Parathyroid adenoma (tissue), 2 donors: ENCODE results near the gene TTL.

Experiments
- H2AFZ ChIP-seq: fragments of 300-600 bp; sonication (generic); one replicate; pipeline ENCODE4 v1.7.0; 2017; ENCODE audit warnings: antibody characterized with exemption, mild to moderate bottlenecking
- H3K27ac ChIP-seq: fragments of 300-600 bp; sonication (generic); one replicate; pipeline ENCODE4 v1.7.0; 2017
- H3K27me3 ChIP-seq: fragments of 300-600 bp; sonication (generic); one replicate; pipeline ENCODE4 v1.7.0; 2017; ENCODE audit warnings: low read length; ENCODE audit not compliant: control insufficient read depth, insufficient read depth
- H3K36me3 ChIP-seq: fragments of 300-600 bp; sonication (generic); one replicate; pipeline ENCODE4 v1.7.0; 2017; ENCODE audit warnings: low read length; ENCODE audit not compliant: control insufficient read depth, insufficient read depth
- H3K4me1 ChIP-seq: fragments of 300-600 bp; sonication (generic); one replicate; pipeline ENCODE4 v1.7.0; 2017; ENCODE audit warnings: control low read depth
- H3K4me2 ChIP-seq: fragments of 300-600 bp; sonication (generic); one replicate; pipeline ENCODE4 v1.7.0; 2017; ENCODE audit warnings: low read length
- H3K4me3 ChIP-seq: fragments of 300-600 bp; sonication (generic); one replicate; pipeline ENCODE4 v1.7.0; 2017; ENCODE audit warnings: low read depth, low read length
- H3K79me2 ChIP-seq: fragments of 300-600 bp; sonication (generic); one replicate; pipeline ENCODE4 v1.7.0; 2017; ENCODE audit warnings: control low read depth
- H3K9ac ChIP-seq: fragments of 300-600 bp; sonication (generic); one replicate; pipeline ENCODE4 v1.7.0; 2017; ENCODE audit warnings: mild to moderate bottlenecking
- H3K9me3 ChIP-seq: fragments of 300-600 bp; sonication (generic); one replicate; pipeline ENCODE4 v1.7.0; 2017; ENCODE audit warnings: low read length; ENCODE audit not compliant: control insufficient read depth
- TF ChIP-seq, protein P1 (sequence below): fragments of 300-600 bp; sonication (generic); IDR thresholded peaks from one replicate; pipeline ENCODE4 v1.7.0; 2017; ENCODE audit warnings: antibody characterized with exemption, mild to moderate bottlenecking
- donor health status: primary hyperparathyroidism.

Gene TTL

DNA sequence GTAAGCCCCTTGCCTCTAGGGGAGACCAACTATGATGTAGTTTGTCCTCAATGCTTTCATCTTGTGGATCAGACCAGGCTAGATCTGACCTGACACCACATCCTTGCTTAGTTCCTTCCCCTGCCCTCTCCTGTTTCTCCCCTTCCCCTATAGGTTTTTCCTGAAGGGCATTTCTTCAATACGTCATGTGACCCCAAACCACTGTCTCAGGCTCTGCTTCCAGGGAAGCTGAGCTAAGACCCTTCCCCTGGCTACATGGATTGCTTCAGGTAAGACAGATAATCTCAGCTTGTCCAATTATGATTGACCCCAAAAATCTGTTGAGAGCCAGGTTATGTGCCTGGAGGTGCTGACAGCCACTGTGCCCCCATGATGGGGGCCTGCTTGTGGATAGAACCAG is 22.6 kb upstream of the TTL start:
- Histone ChIP-seq H3K9me3 (no peaks in the 10 kb centered on the region), H3K27ac (no peak overlapping the region), H2AFZ (no peak overlapping the region), H3K36me3 (no peaks in the 10 kb centered on the region), H3K27me3 (no peaks in the 10 kb centered on the region), H3K79me2 (no peaks in the 10 kb centered on the region), H3K9ac (no peak overlapping the region), H3K4me3 (no peak overlapping the region), H3K4me2 (no peak overlapping the region), H3K4me1 (no peaks in the 10 kb centered on the region)
- TF ChIP-seq, protein P1, sequence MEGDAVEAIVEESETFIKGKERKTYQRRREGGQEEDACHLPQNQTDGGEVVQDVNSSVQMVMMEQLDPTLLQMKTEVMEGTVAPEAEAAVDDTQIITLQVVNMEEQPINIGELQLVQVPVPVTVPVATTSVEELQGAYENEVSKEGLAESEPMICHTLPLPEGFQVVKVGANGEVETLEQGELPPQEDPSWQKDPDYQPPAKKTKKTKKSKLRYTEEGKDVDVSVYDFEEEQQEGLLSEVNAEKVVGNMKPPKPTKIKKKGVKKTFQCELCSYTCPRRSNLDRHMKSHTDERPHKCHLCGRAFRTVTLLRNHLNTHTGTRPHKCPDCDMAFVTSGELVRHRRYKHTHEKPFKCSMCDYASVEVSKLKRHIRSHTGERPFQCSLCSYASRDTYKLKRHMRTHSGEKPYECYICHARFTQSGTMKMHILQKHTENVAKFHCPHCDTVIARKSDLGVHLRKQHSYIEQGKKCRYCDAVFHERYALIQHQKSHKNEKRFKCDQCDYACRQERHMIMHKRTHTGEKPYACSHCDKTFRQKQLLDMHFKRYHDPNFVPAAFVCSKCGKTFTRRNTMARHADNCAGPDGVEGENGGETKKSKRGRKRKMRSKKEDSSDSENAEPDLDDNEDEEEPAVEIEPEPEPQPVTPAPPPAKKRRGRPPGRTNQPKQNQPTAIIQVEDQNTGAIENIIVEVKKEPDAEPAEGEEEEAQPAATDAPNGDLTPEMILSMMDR = no peak

DNA sequence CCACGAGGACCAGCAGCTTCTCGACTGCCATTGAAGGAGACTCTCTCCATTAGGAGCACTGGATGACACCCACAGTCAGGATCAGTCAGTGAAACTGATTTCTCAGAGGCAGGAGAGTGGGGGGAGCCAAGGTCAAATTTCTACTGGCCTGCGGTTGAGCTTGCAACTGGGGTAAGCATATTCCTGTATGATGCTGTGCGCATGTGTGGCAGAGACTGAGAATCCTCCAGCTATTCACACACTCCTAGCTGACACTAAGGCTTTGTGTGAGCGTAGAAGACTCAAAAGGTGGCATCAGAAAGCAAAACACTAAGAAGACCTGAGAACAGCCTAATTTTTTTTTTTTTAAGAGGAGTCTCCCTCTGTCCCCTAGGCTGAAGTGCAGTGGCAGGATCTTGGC is 19.8 kb upstream of the TTL start:
- no peaks in the 10 kb centered on the region for H3K36me3 ChIP-seq
- TF ChIP-seq, protein P1 = no peak
- H3K27me3 ChIP-seq = no peaks in the 10 kb centered on the region
- no peaks in the 10 kb centered on the region for H3K9me3 ChIP-seq
- H3K27ac ChIP-seq = no peak overlapping the region
- H3K4me1 ChIP-seq = no peaks in the 10 kb centered on the region
- H3K4me2 ChIP-seq = no peak overlapping the region
- H3K4me3 ChIP-seq = no peak overlapping the region
- H2AFZ ChIP-seq = peak overlapping the region; percentile 26
- no peak overlapping the region for H3K9ac ChIP-seq
- H3K79me2 ChIP-seq = no peaks in the 10 kb centered on the region

DNA sequence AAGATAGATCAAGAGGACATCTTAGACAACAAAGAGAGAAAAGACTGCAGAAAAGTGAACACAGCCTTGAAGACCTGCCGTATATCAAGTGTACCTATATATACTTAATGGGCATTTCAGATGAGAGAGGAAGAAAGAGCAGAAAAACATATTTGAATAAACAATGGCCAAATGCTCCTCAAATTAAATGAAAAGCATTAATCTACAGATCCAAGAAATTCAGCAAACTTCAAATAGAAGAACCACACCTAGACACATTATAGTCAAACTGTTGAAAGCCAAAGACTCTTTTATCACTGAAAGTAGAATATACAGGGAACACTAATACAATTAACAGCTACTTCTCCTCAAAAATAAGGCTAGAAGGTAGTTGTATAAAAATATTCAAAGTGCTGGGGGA is 18.7 kb upstream of the TTL start:
- H3K27me3 ChIP-seq = no peaks in the 10 kb centered on the region
- H3K79me2 ChIP-seq = no peaks in the 10 kb centered on the region
- no peak overlapping the region for H2AFZ ChIP-seq
- H3K27ac ChIP-seq = no peak overlapping the region
- TF ChIP-seq, protein P1 = no peak
- no peak overlapping the region for H3K4me3 ChIP-seq
- no peaks in the 10 kb centered on the region for H3K4me1 ChIP-seq
- no peak overlapping the region for H3K9ac ChIP-seq
- H3K4me2 ChIP-seq = no peak overlapping the region
- H3K36me3 ChIP-seq = no peaks in the 10 kb centered on the region
- H3K9me3 ChIP-seq = no peaks in the 10 kb centered on the region

DNA sequence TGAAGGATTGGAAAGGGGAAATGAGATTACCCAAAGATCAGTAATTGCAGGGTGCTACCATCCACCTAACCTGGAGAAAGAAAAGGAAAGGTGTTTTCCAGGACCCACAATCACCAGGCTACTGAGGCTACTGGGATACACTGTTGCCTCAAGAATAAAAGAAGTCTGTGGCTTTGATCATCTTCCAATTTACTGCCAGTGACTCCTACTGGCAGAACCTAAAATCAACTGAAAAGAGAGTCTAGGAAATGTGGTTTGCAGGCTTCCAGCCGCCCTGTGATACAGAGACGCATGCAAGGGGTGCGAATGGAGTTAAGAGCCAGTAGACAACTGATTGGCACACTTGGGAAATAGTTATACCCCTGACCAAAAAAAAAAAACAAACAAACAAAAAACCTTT is 16.6 kb upstream of the TTL start:
- no peaks in the 10 kb centered on the region for H3K4me1 ChIP-seq
- H3K4me3 ChIP-seq = no peak overlapping the region
- H3K9ac ChIP-seq = no peak overlapping the region
- H2AFZ ChIP-seq = no peak overlapping the region
- no peak overlapping the region for H3K4me2 ChIP-seq
- H3K27ac ChIP-seq = no peak overlapping the region
- no peaks in the 10 kb centered on the region for H3K27me3 ChIP-seq
- TF ChIP-seq, protein P1 = no peak
- no peaks in the 10 kb centered on the region for H3K79me2 ChIP-seq
- H3K9me3 ChIP-seq = no peaks in the 10 kb centered on the region
- H3K36me3 ChIP-seq = no peaks in the 10 kb centered on the region

DNA sequence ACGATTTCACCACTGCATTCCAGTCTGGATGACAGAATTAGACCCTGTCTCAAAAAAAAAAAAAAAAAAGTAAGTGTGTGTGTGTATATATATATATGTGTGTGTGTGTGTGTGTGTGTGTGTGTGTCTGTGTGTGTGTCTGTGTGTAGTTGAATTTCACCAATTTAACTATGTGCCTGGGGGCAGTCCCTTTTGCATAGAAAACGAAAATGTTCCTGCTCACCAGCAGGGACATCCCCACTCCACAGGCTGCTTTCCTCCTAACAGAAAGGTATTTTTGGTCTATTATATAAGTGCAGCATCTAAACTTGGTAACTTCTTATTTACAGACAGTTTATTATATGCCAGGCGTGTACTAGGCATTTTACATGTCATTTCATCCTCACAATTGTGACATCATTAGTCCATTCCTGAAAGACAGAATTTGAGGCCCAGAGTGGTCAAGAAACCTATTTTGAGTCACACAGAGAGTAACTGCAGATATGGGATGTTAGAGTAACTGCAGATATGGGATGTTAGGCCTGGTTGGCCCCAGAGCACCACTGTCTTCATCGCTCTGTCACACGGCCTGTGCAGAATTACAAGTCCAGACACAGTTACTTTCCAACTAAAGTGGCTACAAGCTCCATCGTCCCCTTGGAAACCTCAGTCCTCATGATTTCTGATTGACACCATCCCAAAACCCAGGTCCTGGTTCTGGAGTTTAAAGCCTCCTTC is 9.3 kb upstream of the TTL start:
- no peaks in the 10 kb centered on the region for H3K27me3 ChIP-seq
- H3K27ac ChIP-seq = no peak overlapping the region
- no peak overlapping the region for H3K4me2 ChIP-seq
- TF ChIP-seq, protein P1 = no peak
- no peak overlapping the region for H2AFZ ChIP-seq
- no peaks in the 10 kb centered on the region for H3K36me3 ChIP-seq
- no peaks in the 10 kb centered on the region for H3K4me1 ChIP-seq
- no peaks in the 10 kb centered on the region for H3K9me3 ChIP-seq
- no peak overlapping the region for H3K9ac ChIP-seq
- no peaks in the 10 kb centered on the region for H3K79me2 ChIP-seq
- H3K4me3 ChIP-seq = no peak overlapping the region
